NCI-H524 (cell line): Measurements from ENCODE around the gene SPSB1.
A peak's percentile ranks its signal among the peaks of the same experiment; 100 is the strongest.

ENCODE experiments used
- DNase-seq, 2 experiments: peaks; one replicate each; lab custom pipeline; 2025; lab: John Stamatoyannopoulos, UW

The SPSB1 gene

DNA sequence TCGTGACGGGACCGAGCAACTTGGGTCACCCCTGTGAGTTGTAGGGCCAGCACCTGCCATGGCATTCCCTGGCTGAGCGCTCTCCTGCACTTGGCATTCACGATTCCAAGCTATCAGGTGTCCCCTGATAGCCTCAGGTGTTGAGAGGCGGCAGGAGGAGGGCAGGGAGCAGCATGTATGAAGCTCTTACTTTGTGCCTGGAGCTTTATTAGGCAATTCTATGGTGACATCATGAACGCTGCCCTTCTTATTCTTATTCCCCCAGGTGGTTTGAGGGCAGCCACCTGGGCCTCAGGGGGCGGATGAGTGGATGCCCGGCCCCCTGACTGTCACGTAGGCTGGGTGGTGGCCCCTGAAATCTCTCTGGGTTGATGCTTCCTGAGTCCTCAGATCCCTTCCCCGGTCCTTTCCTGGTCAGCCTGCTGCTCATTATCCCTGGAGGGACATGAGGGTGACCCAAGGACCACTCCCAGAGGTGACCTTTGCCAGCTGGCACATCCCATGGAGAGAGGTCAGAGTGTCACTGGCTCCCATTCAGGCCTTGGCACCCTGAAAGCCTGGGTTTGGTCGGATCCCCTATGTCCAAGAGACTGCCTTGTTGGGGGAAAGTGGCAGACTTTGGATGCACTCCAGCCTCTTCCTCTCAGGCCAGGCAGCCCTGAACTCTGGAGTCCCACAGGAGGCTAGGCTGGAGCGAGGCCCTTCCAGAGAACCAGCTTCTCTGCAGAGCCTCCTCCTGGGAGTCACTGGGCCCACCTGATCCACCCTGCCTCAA is 51.9 kb downstream of the SPSB1 start:
- DNase-seq = no peak

DNA sequence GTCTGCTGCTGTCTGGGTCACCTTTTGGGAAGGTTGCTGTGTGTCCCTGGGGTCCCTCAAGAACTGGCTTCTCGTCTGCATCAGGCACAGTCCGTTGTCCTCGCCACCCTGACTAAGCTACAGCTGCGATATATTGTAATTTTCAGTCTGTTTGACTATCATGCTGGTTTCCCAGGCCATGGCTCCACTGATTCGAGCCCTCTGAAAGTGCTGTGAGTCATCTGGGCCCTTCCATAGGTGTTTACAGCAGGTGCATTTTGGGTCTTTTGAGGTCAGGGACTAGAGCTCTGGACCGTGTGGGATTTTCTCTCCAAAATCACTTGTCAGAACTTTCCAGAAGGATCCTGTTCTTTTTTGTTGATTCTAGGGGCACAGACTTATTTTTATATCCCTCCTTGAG is 52.8 kb downstream of the SPSB1 start:
- DNase-seq = no peak

DNA sequence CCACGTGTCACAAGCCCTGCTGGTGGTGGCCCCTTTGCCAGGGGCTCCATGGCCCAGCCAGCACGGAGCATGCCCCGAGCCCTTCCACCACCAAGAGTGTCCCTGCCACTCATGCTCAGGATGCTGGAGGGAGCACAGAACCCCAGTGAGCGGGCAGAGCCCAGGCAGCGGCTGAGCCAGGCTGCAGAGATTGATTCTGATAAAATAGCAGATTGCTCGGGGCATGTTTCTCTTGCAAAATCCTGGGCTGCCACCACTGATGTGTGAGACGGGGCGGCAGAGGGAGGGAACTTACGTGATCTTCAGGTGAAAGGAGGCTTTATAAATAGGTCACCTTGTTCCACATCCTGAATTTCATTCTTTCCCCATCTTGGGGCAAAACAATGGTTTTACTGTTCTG is 53.2 kb downstream of the SPSB1 start:
- DNase-seq = no peak

DNA sequence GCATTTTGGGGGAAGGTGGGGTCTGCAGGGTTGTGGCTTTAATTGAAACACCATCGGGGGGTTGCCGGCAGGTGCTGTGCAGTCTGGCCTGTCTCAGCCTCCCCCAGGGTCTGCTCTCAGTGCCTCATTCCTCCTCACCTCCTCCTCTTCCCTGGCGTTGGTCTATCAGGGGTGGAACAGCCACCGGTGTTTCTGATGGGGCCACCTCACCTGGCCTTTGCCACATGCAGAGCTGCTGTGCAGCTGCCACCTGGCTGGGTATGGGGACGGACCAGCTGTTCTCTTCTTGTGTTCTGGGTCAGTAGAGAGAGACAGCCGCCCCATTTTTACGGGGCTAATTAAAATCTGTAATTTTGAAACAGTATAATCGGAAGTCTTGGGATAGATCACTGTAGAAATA is 53.9 kb downstream of the SPSB1 start:
- DNase-seq = peak in 1 of 2 experiments; percentile 33

DNA sequence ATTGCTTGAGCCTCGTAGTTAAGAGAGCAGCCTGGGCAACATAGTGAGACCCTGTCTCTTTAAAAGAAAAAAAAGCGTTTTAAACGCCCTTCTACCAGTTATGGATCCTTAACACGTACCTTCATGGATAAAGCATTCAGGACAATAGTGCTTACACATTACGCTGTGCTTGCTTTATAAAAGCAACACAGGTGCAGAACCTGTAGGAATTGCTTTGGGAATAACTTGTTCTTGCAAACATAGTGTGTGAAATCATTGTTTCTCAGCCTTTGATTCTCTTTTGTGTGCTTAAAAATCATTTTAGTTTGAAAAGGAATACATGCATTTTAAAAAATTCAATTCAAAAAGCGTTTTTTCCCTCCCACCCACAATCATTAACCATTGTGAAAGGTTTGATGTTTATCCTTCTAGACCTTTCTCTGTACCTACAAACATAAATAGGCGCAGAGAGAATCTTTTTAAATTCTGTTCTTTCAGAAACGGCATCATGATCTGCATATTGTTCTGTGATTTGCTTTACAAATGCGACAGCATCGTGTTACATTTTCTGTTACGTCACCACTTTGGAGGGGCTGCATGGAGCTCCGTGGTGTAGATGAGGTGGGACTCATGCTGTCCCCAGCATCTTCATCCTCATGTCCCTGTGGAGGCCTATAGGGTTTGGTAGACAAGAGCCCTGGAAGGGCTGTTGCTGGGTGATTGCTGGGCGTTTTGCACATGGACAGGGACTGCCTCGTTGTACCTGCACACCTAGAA is 54.6 kb downstream of the SPSB1 start:
- DNase-seq = no peak

DNA sequence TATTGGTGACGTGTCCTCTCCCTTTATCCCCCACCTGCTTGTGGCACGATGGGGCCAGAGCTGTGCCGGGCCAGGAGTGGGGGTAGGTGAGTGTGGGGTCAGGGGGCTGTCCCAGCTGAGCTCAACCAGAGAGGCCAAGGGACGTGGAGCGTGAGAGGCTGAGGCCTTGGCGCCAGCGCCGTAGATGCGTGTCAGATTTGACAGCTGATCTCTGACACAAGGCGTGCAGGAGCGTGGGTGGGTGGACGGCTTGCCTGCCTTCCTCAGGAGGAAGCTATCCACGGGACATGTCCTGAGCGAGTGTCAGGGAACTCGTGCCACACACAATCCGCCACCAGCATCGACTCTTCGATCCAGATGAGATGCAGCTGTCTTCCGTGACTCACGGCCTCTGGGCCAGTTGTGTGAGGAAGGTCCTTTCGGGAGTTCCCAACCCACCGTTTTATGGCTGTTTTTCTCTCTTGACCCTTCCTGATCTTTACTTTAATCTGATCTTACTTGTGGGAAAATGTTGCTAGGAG is 56.7 kb downstream of the SPSB1 start:
- DNase-seq = no peak

DNA sequence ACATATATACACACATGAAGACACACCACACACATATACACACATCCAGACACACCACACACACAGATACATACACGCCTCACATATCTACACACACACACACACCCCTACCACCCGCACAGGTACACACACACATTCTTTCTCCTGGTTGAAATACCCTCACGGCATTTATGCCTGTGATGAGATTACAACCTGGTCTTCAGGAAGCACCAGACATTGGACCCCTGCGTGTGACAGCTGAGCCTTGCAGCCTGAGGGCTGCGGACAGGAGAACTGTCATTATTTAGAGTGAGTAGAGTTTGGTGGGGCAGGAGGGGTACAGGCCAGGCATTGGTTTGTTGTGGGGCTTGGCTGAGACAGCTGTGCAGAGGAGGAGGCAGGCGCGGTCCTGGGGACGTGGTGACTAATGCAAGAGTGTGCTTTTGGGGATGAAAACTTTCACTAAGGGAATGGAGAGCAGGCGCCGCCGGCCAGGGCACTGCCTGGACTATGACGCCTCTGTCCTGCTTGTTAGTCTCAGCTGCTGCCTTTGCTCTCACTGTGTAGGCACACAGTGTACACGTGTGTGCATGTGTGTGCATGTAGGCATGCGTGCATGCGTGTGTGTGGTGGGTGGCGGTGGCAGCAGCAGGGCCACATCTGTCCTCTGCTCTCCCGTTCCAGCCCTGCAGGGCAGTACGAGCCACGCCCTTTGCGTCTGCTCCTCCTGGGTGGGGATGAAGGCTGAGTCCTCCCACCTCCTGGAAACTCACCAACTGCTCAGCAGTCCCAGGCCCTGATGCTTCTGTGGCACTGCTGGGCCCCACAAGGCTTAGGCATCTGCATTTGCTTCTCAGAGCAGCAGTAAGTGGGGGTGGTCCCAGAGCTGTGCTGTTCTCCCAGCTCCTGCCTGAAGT is 57.6 kb downstream of the SPSB1 start:
- peak in 1 of 2 experiments; percentile 47 for DNase-seq

DNA sequence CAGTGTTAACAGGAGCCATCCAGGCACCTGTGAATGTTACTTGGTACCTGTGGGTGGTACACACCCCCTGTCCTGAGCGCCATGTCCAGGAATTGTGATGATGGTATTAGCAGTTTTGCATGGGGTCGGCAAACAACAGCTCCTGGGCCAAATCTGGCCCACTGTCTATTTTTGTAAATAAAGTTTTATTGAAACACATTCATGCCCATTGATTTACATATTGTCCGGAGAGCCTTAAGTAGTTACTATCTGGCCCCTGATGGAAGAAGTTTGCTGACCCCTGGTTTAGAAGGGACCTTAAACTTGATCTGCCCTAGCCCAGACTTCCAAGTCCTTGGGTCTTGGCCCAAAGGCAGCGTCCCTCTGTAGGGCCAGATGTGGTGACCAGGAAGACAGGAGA is 58.3 kb downstream of the SPSB1 start:
- no peak for DNase-seq

DNA sequence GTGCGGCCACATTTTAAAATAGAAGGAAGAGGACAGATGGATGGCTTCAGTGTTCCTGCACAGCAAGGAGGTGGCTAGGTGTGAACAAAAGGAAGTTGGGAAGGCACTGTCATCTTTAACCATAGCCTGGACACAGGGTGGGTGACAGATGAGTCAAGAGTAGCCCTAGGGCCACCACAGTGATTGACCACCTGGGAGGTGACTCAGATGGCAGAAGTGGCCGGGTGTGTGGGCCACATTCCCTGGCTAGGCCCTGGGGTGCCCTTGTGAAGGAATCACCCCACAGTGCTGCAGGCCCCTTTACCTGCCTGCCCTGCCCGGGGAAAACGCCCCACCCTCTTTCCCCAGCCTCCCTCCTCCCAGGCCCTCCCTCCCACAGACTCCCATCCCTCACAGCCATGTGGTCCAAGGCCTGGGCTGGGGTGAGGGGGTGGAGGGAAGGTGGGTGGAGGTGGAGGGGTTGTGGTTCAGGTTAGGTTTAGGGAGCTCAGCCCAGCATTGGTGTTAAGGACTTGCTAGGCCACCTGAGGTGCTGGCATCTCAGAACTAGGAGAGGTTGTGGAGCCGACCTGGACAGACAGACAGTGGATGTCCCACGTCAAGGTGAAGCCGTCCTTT is 59.1 kb downstream of the SPSB1 start:
- DNase-seq = no peak

DNA sequence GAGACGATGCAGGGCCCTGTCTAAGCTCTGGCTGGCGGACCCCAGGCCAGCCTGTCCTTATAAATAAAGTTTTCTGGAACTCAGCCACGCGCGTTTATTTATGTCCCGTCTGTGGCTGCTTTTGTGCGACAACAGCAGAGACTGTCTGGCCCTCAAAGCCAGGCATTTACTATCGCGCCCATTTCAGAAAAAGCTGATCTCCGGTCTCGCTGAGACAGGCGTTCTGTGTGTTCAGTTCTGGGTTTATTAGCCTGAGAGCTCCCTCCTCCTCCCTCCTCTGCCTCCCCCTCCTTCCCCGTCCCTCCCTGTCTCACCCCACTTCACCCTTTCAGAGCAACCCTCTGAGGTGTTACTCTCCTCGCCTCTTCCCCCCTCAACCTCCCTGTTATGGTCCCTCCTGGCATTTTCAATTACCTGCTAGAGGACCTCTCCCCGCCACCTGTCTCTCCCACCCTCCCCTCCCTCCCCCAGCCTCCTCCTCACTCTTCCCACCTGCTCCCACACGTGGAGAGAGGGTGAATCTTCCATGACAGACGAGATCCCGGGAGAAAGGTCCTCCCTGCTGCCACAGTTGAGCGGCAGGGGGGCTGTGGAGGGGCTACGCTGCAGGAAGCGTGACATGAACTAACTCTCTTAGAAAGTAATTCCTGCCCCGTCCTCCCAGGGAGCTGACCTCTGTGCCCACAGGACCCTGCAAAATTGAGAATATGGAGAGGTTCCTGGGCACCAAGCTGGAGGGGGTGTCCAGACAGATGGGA is 59.9 kb downstream of the SPSB1 start:
- peak in 1 of 2 experiments; percentile 43 for DNase-seq

DNA sequence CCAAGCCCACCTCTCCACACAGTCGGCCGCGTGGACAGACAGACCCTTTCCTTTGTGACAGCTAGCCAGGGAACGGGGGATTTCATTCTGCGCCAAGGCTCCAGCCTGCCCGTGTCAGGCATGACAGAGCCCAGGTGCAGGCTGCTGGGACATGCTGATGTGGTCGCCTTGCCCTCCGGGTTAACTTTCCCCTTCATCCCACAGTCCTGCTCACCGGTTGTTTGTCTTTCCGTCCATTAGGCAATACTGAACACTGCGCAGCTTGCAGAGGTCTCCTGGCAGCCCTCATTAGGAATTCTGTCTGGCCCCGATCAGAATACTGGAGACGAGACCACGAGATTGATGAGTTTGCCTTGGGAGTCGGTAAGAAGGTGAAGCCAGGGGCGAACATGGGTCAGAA is 62.8 kb downstream of the SPSB1 start:
- no peak for DNase-seq

DNA sequence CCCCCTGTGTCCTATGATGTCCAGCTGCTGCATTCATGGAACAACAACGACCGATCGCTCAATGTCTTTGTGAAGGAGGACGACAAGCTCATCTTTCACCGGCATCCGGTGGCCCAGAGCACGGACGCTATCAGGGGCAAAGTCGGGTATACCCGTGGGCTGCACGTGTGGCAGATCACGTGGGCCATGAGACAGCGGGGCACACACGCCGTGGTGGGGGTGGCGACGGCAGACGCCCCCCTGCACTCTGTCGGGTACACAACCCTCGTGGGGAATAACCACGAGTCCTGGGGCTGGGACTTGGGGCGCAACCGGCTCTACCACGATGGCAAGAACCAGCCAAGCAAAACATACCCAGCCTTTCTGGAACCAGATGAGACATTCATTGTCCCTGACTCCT is 63.3 kb downstream of the SPSB1 start:
- no peak for DNase-seq

DNA sequence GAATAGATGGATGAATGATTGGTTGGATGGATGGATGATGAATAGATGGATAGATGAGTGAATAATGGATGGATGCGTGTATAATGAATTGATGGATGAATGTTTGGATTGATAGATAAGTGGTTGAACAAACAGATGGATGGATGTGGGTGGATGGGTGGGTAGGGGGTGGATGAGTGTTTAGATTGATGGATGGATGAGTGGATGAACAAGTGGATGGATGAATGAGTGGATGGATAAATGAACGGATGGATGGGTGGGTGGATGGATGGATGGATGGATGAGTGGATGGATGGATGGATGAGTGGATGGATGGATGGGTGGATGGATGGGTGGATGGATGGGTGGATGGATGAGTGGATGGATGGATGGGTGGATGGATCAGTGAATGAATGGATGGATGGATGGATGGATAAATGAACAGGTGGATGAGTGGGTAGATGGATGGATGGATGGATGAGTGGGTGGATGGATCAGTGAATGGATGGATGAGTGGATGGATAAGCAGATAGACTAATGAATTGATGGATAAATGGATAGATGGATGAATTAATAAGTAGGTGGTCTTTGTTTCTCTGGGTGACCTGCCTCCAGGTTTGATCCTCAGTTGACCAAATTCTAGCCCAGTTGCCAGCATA is 64.3 kb downstream of the SPSB1 start:
- DNase-seq = no peak

DNA sequence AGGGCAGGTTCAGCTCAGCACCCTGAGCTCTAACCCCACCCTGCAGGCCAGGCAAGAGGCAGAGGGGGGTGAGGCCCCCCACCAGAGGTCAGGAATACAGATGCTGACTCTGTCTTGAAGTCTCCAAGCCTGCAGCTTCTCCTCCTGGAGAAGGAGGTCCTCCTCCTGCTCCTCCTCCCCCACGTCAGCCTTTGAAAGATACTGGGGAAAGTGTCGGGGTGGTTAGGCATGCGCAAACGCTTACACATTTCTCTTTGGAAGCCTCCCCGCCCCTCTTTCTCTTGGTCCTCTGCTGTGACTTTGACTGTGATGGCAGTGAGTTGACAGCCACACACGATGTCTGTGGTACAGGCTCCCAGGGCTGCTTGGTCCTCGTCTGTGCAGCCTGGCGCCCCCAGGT is 65.3 kb downstream of the SPSB1 start:
- no peak for DNase-seq

DNA sequence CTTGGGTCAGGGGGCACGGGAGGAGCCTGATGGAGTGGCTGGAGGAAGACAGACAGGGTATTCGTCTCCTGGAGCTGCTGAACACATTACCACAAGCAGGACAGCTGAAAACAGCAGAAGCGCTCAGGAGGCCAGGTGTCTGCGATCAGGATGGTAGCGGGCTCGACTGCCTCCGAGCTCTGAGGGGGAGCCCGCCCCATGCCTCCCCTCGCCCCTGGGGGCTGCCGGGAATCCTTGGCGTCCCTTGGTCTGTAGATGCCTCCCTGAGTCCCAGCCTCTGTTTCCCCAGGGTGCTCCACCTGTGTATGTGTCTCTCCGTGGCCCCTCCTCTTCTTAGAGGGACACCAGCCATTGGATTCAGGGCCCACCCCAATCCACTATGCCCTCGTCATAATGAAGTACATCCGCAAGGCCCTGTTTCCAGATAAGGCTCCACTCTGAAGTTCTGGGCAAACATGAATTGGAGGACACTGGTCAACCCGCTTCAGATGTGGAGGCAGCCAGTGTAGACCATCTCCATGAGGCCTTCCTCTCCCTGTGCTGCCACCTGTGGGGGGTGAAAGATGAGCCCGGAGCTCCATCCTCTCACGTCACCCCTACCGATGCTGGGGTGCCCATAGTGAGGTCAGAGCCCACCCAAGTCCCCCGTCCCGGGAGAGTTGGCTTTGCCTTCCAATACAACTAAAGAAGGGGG is 67.8 kb downstream of the SPSB1 start:
- DNase-seq = no peak

DNA sequence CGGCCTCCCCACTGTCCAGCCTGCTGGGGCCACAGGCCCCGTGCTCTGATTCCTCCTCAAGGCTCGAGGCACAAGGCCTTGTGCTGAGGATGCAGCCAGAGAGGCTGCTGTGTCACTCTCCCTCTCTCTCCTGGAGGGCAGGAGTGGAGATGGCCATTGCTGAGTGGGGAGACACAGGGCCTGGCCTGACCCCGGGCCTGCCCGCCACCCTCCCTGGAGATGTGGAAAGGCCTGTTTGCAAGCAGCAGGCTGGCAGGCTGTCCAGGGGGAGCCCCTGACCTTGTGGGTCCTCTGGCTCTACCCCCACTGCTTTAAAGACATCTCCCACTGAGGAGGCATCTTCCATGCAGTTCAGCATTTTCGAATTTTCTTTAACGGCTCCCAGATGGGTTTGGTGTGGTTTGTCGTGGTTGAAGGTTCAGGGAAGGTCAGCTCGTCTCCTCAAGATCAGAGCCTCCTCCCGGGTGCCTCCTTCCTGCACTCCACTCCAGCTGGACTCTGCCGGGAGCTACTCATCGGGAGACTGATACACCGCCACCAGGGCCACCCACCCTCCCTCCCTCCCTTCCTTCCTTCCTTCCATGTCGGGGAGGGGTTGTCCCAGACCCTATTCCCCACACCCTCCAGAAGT is 69.1 kb downstream of the SPSB1 start:
- DNase-seq = no peak

DNA sequence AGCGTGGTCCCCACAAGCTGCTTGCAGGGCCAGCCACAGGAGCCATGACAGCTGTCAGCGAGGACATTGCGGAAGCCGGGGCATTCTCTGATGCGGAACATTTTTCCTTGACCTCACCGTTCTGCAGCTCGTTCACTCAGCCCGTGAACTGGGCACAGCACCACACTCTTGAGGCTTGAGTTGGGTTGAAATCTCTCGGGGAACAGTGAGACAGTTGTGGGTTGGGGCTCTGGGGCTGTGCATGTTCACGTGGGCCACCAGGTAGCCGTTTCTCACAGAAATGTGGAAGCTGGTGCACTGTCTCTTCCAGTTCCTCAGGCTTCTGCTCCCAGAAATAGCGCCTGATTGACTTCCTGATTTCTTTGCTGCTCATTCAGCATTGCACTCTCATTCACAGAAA is 69.8 kb downstream of the SPSB1 start:
- no peak for DNase-seq

DNA sequence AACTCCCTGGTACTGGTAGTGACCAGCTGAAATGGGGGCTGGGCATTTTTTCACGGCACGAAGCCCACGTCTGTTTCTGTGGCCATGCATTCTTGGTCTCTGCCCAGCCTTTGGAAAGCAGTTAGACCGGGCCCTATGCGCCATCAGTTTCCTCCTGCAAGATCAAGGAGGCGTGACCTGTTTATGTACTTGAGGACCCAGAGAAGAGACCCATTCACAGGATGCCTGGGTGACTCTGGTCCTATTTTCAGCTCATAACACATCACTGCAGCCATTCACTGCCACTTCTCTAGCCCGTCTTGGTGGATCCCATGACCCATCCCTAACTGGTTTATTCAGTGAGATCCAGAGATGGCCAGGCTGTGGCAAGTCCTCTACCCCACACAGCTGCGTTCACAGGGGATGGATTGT is 70.4 kb downstream of the SPSB1 start:
- DNase-seq = no peak

DNA sequence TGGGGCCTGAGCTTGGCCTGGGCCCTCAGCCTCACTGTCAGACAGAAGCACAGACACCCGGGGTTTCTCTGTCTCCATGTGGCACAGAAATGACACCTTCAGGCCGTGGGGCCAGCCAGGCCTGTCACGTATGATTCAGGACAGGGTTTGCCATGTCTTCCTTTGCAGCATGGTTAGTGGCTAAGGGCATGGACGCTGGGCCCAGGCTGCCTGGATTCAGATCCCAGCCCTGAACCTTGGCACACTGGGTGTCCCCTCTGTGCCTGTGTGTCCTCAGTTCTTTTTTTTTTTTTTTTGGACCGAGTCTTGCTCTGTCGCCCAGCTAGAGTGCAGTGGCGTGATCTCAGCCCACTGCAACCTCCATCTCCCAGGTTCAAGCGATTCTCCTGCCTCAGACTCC is 73.6 kb downstream of the SPSB1 start:
- no peak for DNase-seq
